GM21717 (cell line): ENCODE measurements around the gene CHIC1.

Source experiments
- ATAC-seq: cut with Tn5 transposase; IDR thresholded peaks from one replicate; pipeline ENCODE4 v1.9.1; 2021; ENCODE audit warnings: mild to moderate bottlenecking, moderate library complexity; ENCODE audit not compliant: unreplicated experiment

Gene CHIC1

GRCh38 chrX:73728602-73729001 is 165.6 kb downstream of the CHIC1 start:
- ATAC-seq = no peak
